ENCODE data around the gene KCNH8.

KCNH8 gene

DNA sequence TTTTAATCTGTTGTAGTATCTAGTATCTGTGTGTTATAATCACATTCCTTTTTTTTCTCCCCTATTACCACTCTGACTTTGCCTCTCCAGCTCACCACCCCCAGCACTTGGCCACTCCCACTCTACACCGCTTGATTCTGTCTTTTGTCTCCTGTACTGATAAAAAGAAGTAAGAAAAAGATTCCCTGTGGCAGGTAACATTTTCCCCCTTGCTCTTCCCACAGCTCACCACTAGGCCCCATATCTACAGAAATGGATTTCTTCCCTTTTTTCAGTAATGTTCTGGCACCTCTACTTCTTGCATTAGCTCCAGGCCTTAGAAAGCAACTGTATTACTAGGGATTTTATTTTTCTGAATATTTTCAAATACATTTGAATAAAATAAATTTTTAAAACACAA lies 25.6 kb downstream of the KCNH8 start:
- ATAC-seq = no peak
- TF ChIP-seq ISL1 (CRISPR knock-in tag; IDR thresholded peaks at IDR 0.05) = no peak
- TF ChIP-seq SNAI2 (CRISPR knock-in tag; IDR thresholded peaks at IDR 0.05) = no peak
- TF ChIP-seq ZC3H10 (CRISPR knock-in tag; IDR thresholded peaks at IDR 0.05) = no peak
- no peak for TF ChIP-seq BACH2 (CRISPR knock-in tag; IDR thresholded peaks at IDR 0.05; ENCODE audit: borderline replicate concordance)
- TF ChIP-seq, protein P1, sequence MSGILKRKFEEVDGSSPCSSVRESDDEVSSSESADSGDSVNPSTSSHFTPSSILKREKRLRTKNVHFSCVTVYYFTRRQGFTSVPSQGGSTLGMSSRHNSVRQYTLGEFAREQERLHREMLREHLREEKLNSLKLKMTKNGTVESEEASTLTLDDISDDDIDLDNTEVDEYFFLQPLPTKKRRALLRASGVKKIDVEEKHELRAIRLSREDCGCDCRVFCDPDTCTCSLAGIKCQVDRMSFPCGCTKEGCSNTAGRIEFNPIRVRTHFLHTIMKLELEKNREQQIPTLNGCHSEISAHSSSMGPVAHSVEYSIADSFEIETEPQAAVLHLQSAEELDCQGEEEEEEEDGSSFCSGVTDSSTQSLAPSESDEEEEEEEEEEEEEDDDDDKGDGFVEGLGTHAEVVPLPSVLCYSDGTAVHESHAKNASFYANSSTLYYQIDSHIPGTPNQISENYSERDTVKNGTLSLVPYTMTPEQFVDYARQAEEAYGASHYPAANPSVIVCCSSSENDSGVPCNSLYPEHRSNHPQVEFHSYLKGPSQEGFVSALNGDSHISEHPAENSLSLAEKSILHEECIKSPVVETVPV (CRISPR knock-in tag; IDR thresholded peaks at IDR 0.05) = no peak
- no peak for TF ChIP-seq ZNF565 (CRISPR knock-in tag; conservative IDR thresholded peaks at IDR 0.05; ENCODE audit: low read depth)
- TF ChIP-seq PPARA (CRISPR knock-in tag; IDR thresholded peaks at IDR 0.05; ENCODE audit: borderline replicate concordance) = no peak
- no peak for TF ChIP-seq ESRRG (CRISPR knock-in tag; IDR thresholded peaks at IDR 0.05)
- no peak for TF ChIP-seq POU6F1 (CRISPR knock-in tag; IDR thresholded peaks at IDR 0.05; ENCODE audit: borderline replicate concordance, low read depth)
- TF ChIP-seq TSHZ2 (CRISPR knock-in tag; IDR thresholded peaks at IDR 0.05) = no peak
- no peak for TF ChIP-seq ZNF70 (CRISPR knock-in tag; IDR thresholded peaks at IDR 0.05)
- TF ChIP-seq RARB (CRISPR knock-in tag; IDR thresholded peaks at IDR 0.05) = no peak
- no peak for TF ChIP-seq ZFP30 (CRISPR knock-in tag; IDR thresholded peaks at IDR 0.05)
- no peak for TF ChIP-seq ZFP3 (CRISPR knock-in tag; IDR thresholded peaks at IDR 0.05)

- no peak for ATAC-seq
- TF ChIP-seq BACH2 (CRISPR knock-in tag; IDR thresholded peaks at IDR 0.05; ENCODE audit: borderline replicate concordance) (no peak), OSR1 (CRISPR knock-in tag; IDR thresholded peaks at IDR 0.05) (no peak), SNAI2 (CRISPR knock-in tag; IDR thresholded peaks at IDR 0.05) (no peak), ZC3H10 (CRISPR knock-in tag; IDR thresholded peaks at IDR 0.05) (no peak), ZFP30 (CRISPR knock-in tag; IDR thresholded peaks at IDR 0.05) (no peak), ESRRG (CRISPR knock-in tag; IDR thresholded peaks at IDR 0.05) (no peak), ISL1 (CRISPR knock-in tag; IDR thresholded peaks at IDR 0.05) (no peak), PATZ1 (CRISPR knock-in tag; IDR thresholded peaks at IDR 0.05; ENCODE audit: borderline replicate concordance) (no peak), TOX (CRISPR knock-in tag; IDR thresholded peaks at IDR 0.05; ENCODE audit: borderline replicate concordance) (no peak), ZNF70 (CRISPR knock-in tag; IDR thresholded peaks at IDR 0.05) (no peak), ARNTL (CRISPR knock-in tag; IDR thresholded peaks at IDR 0.05; ENCODE audit: borderline replicate concordance, low read depth) (no peak), TSHZ2 (CRISPR knock-in tag; IDR thresholded peaks at IDR 0.05) (no peak), ZFP3 (CRISPR knock-in tag; IDR thresholded peaks at IDR 0.05) (no peak), RARB (CRISPR knock-in tag; IDR thresholded peaks at IDR 0.05) (no peak)
- TF ChIP-seq, protein P1 (CRISPR knock-in tag; IDR thresholded peaks at IDR 0.05) = no peak
These were observed 35.3 kb downstream of the KCNH8 start for GRCh38 chr3:19183584-19183983.

Measured in SK-N-SH treated with all-trans-retinoic acid at 6 μM for 48 hours (cell line).